ENCODE measurements around the gene YAP1. TPM values are rescaled to one million over a fixed set of nuclear protein-coding genes. Genes with fewer than 3 reads are reported as not detected.

YAP1 gene
- total and polyA plus RNA-seq, 2 of the 4 experiments (the other 2 are of a cell fraction): 121 to 251 TPM

DNA sequence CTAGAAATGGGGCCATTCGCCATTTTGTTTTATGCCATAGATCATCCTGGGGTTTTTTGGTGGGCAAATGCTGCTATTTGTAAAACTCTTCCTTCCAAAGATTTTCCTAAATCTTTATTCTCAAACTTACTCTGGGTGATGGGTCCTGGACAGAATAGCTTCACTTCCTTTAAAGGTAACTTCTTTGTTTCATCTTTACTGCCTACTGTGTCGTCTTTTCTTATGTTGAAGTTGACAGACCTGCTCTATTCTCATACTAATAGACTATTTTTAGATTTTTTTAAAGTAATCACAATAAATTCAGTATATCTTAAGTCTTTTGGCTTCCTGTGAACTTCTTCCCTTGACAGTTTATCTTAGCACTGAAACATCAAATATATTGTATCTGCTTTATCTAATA, 98.6 kb downstream of the YAP1 start:
- DNase-seq (no peak), ATAC-seq (ENCODE audit: low read depth) (no peak)
- H3K23ac ChIP-seq (ENCODE audit: low read depth, low read length): no peak overlapping the region
- no peak overlapping the region for H4K8ac ChIP-seq (ENCODE audit: low read depth in 2 of 2, low read length in 2 of 2)
- H3K36me3 ChIP-seq (ENCODE audit: control insufficient read depth, insufficient read depth, low read length): peaks cover 43% of the 10 kb centered on the region
- no peak overlapping the region for H3K14ac ChIP-seq (replicated peaks; ENCODE audit: low read depth, low read length)
- BruUV-seq (replicated peaks): no TSS peak
- H3K27me3 ChIP-seq (ENCODE audit: control insufficient read depth, insufficient read depth, low read length): no peaks in the 10 kb centered on the region
- no peak overlapping the region for H2BK20ac ChIP-seq (ENCODE audit: low read depth, low read length)
- H2AK5ac ChIP-seq (ENCODE audit: low read depth, low read length): no peak overlapping the region
- H3K4me1 ChIP-seq (ENCODE audit: control insufficient read depth, insufficient read depth, low read length): peaks cover 5% of the 10 kb centered on the region
- H2BK120ac ChIP-seq (ENCODE audit: low read depth, low read length): no peak overlapping the region
- intact Hi-C loops (cut with micrococcal nuclease): no loop called here
- no peaks in the 10 kb centered on the region for H3K9me3 ChIP-seq (ENCODE audit: control insufficient read depth, insufficient read depth, low read length)
- no peak overlapping the region for H3K56ac ChIP-seq (ENCODE audit: extremely low read depth, insufficient read depth, low read length)
- no peak overlapping the region for H2AK9ac ChIP-seq (replicated peaks; ENCODE audit: low read depth, low read length, poor library complexity)
- no CpG with 5 or more reads among the region's 2 CpGs for WGBS, 2 experiments (ENCODE audit: extremely low coverage in 2 of 2, insufficient read length in 1 of 2)
- H3K4me3 ChIP-seq (ENCODE audit: insufficient read depth, low read depth, low read length): no peak overlapping the region
- H2AFZ ChIP-seq (replicated peaks; ENCODE audit: low read length, poor library complexity): no peak overlapping the region
- no peak overlapping the region for H3K27ac ChIP-seq (ENCODE audit: insufficient read depth, low read length)
- CTCF ChIA-PET: interaction anchor here (0.7 kb wide), 1 partner anchor 24 kb away, joined by 3 read pairs; no protein-coding TSS in a partner anchor
- POLR2A ChIA-PET (ENCODE audit: unreplicated experiment): no interaction called here
- no peak overlapping the region for H4K5ac ChIP-seq (ENCODE audit: low read depth, low read length)
- H4K91ac ChIP-seq (ENCODE audit: insufficient read depth, low read depth, low read length): no peak overlapping the region
- no peak overlapping the region for H3K4me2 ChIP-seq (ENCODE audit: low read depth, low read length)
- 0 out of 2 replicates have a peak, but pooled peaks cover 3% of the 10 kb centered on the region for H3K9me1 ChIP-seq (ENCODE audit: insufficient read depth, low read length)
- dilution Hi-C loops (cut with HindIII; ENCODE audit: low sequenced_read_pairs, unreplicated experiment): no loop called here
- TF ChIP-seq MXI1 (IDR thresholded peaks at IDR 0.05; ENCODE audit: borderline replicate concordance, low read depth, low read length) (no peak), SMC3 (IDR thresholded peaks at IDR 0.05; ENCODE audit: low read depth, low read length) (no peak), FOS (IDR thresholded peaks at IDR 0.05; ENCODE audit: low read depth, low read length) (no peak), CHD1 (IDR thresholded peaks at IDR 0.05; ENCODE audit: low read depth, low read length) (no peak), NFE2L2 (IDR thresholded peaks at IDR 0.05; ENCODE audit: low read depth, low read length) (no peak), MAFK (IDR thresholded peaks at IDR 0.05; ENCODE audit: low read depth, low read length) (no peak), BHLHE40 (IDR thresholded peaks at IDR 0.05; ENCODE audit: low read depth, low read length) (no peak)
- TF ChIP-seq, protein P1, sequence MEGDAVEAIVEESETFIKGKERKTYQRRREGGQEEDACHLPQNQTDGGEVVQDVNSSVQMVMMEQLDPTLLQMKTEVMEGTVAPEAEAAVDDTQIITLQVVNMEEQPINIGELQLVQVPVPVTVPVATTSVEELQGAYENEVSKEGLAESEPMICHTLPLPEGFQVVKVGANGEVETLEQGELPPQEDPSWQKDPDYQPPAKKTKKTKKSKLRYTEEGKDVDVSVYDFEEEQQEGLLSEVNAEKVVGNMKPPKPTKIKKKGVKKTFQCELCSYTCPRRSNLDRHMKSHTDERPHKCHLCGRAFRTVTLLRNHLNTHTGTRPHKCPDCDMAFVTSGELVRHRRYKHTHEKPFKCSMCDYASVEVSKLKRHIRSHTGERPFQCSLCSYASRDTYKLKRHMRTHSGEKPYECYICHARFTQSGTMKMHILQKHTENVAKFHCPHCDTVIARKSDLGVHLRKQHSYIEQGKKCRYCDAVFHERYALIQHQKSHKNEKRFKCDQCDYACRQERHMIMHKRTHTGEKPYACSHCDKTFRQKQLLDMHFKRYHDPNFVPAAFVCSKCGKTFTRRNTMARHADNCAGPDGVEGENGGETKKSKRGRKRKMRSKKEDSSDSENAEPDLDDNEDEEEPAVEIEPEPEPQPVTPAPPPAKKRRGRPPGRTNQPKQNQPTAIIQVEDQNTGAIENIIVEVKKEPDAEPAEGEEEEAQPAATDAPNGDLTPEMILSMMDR (conservative IDR thresholded peaks at IDR 0.05; ENCODE audit: low read depth, low read length): no peak
- H3K18ac ChIP-seq (ENCODE audit: low read depth, low read length): no peak overlapping the region
- H3K4ac ChIP-seq (ENCODE audit: low read depth, low read length): no peak overlapping the region
- H4K20me1 ChIP-seq (ENCODE audit: insufficient read depth, low read length): no peaks in the 10 kb centered on the region
- in situ Hi-C loops (cut with MboI; ENCODE audit: low sequenced_read_pairs): no loop called here
- peaks cover 48 to 66% of the 10 kb centered on the region in 2 experiments for H3K79me1 ChIP-seq (ENCODE audit: low read depth in 1 of 2, low read length in 2 of 2)
- no peak overlapping the region for H2BK5ac ChIP-seq (ENCODE audit: low read depth, low read length, poor library complexity, severe bottlenecking)
- no peak overlapping the region for H2BK15ac ChIP-seq (ENCODE audit: low read depth, low read length)
- H3K9ac ChIP-seq (ENCODE audit: low read depth, low read length): no peak overlapping the region
